ENCODE measurements around the gene RALGAPA2.
"Not testable (repeated sequence)": the region's sequence is repeated elsewhere in the genome, so short reads cannot be mapped to it uniquely, and the experiment has no call there.

Gene RALGAPA2

GRCh38 chr20:20546402-20546801, 166.0 kb downstream of the RALGAPA2 start:
- no peak for TF ChIP-seq ZFX (IDR thresholded peaks at IDR 0.05; ENCODE audit: borderline replicate concordance)
- H3K27ac ChIP-seq, result no peak overlapping the region

GRCh38 chr20:20543348-20543747, 169.1 kb downstream of the RALGAPA2 start:
- H3K27ac ChIP-seq, result not testable (repeated sequence)

- H3K27ac ChIP-seq, result no peak overlapping the region
- TF ChIP-seq CTCF (IDR thresholded peaks at IDR 0.05), result no peak
- no peak for TF ChIP-seq ZFX (IDR thresholded peaks at IDR 0.05; ENCODE audit: borderline replicate concordance)
These were observed 176.1 kb downstream of the RALGAPA2 start for GRCh38 chr20:20536240-20536933.

- no peak overlapping the region for H3K27ac ChIP-seq
- TF ChIP-seq CTCF (IDR thresholded peaks at IDR 0.05), result no peak
- no peak for TF ChIP-seq ZFX (IDR thresholded peaks at IDR 0.05; ENCODE audit: borderline replicate concordance)
These were observed 177.4 kb downstream of the RALGAPA2 start for GRCh38 chr20:20535051-20535450.

- TF ChIP-seq CTCF (IDR thresholded peaks at IDR 0.05) (no peak), ZFX (IDR thresholded peaks at IDR 0.05; ENCODE audit: borderline replicate concordance) (no peak)
- H3K27ac ChIP-seq, result no peak overlapping the region
These were observed 181.2 kb downstream of the RALGAPA2 start for GRCh38 chr20:20531283-20531682.

- TF ChIP-seq ZFX (IDR thresholded peaks at IDR 0.05; ENCODE audit: borderline replicate concordance), result no peak
- no peak for TF ChIP-seq CTCF (IDR thresholded peaks at IDR 0.05)
These were observed 181.9 kb downstream of the RALGAPA2 start for GRCh38 chr20:20530428-20531151.

GRCh38 chr20:20529597-20529996, 182.8 kb downstream of the RALGAPA2 start:
- TF ChIP-seq ZFX (IDR thresholded peaks at IDR 0.05; ENCODE audit: borderline replicate concordance), result no peak
- TF ChIP-seq CTCF (IDR thresholded peaks at IDR 0.05), result no peak
- H3K27ac ChIP-seq, result no peak overlapping the region

More at GRCh38 chr20:20530428-20531151, 181.9 kb downstream of the RALGAPA2 start:
- no peak overlapping the region for H3K27ac ChIP-seq

GRCh38 chr20:20528861-20529260, 183.6 kb downstream of the RALGAPA2 start:
- no peak overlapping the region for H3K27ac ChIP-seq
- TF ChIP-seq CTCF (IDR thresholded peaks at IDR 0.05), result no peak
- no peak for TF ChIP-seq ZFX (IDR thresholded peaks at IDR 0.05; ENCODE audit: borderline replicate concordance)
